GM19239 (cell line): ENCODE results near the gene CRTC3.
"Not testable (repeated sequence)": the region's sequence is repeated elsewhere in the genome, so short reads cannot be mapped to it uniquely, and the experiment has no call there.

Source experiments
- DNase-seq: peaks from one replicate; pipeline ENCODE4 v3.0.0; 2011; ENCODE audit warnings: low spot score; ENCODE audit not compliant: insufficient read length
- FAIRE-seq: peaks from 2 replicates; lab custom pipeline; 2011; peaks lifted over from hg19 to GRCh38; lab: Jason Lieb, UNC

The CRTC3 gene

DNA sequence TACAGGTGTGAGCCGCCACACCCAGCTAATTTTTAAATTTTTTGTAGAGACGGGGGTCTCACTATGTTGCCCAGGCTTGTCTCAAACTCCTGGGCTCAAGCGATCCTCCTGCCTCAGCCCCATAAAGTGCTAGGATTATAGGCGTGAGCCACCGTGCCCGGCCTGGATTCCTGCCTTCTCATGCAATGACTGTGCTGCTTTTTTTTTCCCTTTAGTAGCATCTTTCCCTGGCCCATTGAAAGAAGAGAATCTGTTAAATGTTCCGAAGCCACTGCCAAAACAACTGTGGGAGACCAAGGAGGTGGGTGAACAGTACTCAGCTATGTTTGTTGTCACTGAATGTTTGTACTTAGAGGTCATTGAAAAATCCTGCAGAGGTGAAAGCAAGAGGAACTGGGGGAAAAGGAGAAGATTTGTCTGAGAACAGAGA, 88.0 kb downstream of the CRTC3 start:
- FAIRE-seq (no peak), DNase-seq (no peak)

- no peak for FAIRE-seq
- DNase-seq = no peak
These were observed 88.8 kb downstream of the CRTC3 start for GRCh38 chr15:90618330-90619125.

DNA sequence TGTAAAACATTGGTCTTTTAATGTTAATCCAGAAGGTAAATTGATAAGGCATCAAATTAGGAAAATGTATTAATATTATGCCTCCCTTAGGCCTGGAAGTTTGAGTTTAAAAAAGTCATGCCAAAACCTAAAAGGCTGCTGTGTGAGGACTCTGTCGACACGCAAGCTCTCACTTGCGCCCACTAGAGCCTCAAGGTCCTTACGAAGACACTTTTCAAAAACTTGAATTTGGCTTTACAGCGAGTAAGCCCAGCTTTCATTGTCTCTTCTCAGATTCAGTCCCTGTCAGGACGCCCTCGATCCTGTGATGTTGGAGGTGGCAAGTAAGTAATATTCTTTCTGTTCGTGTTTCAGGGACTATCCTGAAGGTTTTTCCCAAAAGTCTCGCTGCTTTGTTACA, 89.7 kb downstream of the CRTC3 start:
- DNase-seq (no peak), FAIRE-seq (no peak)

- DNase-seq = no peak
- FAIRE-seq = no peak
These were observed 90.2 kb downstream of the CRTC3 start for GRCh38 chr15:90619939-90620338.

- peak; percentile 82 for FAIRE-seq
- peak; percentile 44 for DNase-seq
These were observed 90.8 kb downstream of the CRTC3 start for GRCh38 chr15:90620379-90621067.

DNA sequence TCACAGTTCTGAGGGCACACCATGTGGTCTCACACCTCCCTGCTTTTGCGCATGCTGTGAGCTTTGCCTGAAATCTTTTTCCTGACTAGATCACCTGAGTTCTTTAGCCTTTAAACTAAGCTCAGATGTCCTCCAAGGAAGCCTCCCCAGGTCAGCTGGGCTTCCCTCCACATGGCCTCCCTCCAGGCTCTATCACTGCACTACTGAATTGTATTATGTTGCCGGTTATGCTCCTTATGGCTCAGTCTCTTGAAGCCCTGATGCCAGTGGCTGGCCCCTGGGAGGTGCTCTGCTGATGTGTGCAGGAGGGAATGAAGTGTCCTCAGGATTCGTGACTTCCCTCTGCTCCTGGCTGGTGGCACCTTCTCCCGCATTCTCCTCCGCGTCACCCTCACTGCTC, 94.1 kb downstream of the CRTC3 start:
- DNase-seq = no peak
- FAIRE-seq = no peak

DNA sequence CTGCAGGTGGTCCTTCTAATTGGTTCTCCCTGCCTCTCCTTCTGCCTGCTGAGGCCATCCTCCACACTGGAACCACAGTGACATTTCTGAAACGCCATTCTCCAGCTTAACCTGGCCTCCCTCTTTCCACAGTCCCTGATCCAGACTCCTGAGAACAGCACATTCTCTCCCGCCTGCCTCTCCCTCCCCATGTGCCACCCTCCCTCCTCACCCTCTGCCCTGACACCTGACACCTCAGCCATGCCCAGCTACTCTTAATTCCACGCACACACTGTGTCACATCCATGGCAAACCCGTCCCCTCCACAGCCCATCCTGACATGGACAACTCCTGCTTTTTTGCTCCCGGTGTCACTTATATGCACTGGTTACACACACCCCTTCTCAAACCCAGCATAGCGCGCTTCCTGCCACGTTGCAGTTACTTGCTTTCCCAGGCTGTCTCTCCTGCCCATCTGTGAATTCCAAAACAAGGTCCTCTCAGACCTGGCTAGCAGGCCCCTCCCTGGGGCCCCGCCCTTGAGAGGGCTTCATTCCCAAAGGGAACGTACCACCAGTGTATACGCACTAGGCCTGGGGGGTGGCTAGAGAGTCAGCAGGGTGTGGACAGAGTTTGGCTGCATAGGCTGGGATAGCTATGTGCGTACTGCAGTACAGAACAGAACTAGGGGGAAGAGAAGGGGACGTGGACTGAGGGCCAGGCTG, 94.7 kb downstream of the CRTC3 start:
- FAIRE-seq = no peak
- DNase-seq = no peak

DNA sequence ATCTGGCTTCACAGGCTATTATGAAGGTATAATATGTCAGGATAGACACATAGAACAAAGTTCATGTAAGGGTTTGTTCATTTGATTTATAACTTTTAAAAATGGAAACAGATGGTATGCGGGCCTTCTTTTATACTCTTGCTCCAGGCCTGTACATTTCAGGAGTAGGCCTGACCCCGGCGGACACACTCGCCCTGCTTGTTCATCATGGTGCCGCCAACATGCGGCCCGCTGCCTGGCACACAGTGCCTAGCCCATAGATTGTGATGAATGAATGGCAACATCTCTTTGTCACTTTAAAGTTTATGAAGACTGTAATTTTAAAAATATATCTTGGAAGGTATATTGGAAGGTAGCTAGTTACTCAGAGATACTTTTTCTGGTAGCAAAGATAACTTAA, 95.3 kb downstream of the CRTC3 start:
- FAIRE-seq (no peak), DNase-seq (no peak)

- no peak for DNase-seq
- no peak for FAIRE-seq
These were observed 99.5 kb downstream of the CRTC3 start for GRCh38 chr15:90629217-90629616.

- no peak for DNase-seq
- no peak for FAIRE-seq
These were observed 103.6 kb downstream of the CRTC3 start for GRCh38 chr15:90633360-90633759.

- FAIRE-seq, DNase-seq: not testable (repeated sequence)
These were observed 107.3 kb downstream of the CRTC3 start for GRCh38 chr15:90636993-90637392.

DNA sequence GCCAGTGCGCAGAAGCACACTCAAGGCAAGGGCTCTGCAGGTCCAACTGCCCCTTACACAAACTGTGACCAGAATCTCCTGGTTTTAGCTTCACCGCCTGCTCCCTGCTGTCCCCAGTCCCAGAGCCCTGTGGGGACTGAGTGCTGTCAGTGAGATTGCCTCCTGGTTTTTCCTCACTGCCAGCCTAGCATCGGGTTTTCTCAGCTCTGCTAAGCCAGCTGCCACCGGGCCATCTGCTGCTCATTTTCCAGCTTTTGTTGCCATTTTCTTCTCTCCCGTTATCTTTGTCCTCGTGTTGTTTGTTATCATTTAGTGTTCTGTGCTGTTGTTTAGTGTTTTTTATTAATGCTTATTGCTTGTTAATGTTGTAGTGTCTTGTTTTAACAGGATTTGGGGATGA, 108.0 kb downstream of the CRTC3 start:
- FAIRE-seq = no peak
- no peak for DNase-seq

GRCh38 chr15:90638201-90638691, 108.5 kb downstream of the CRTC3 start:
- no peak for DNase-seq
- FAIRE-seq = no peak

DNA sequence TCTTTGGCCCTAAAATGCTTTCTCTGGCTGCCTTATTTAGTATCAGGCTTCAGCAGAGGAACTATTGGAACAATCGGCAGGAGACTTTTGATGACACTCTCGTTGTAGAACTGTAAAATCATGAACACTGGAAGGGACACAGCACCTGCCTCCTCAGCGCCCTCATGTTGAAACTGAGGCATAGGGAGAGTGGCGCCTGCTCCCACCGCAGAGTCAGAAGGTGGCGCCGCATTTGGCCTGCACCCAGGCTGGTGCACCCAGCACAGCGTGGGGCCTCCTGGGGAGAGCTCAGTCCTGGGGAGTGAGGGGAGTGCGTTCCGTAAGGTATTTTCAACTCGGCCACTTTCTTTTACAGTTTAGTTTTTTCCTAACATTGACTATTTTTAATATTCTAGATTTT, 109.2 kb downstream of the CRTC3 start:
- no peak for DNase-seq
- no peak for FAIRE-seq

DNA sequence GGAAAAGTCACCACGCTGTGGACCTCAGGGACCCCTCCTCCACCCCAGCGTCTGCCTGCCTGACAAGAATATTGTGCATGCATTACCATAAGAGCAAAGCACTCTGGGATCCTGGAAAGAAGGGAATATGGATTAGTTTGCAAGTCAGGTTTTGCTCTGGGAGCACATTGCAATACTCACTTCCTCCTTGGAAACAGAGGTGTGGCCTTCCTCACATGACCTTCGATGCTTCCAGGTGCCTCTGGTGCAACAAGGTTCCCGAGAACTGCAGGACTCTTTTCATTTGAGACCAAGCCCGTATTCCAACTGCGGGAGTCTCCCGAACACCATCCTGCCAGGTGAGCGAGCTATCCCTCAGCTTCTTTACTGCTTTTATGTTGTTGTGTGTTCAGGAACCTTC, 111.1 kb downstream of the CRTC3 start:
- DNase-seq = no peak
- FAIRE-seq = no peak

DNA sequence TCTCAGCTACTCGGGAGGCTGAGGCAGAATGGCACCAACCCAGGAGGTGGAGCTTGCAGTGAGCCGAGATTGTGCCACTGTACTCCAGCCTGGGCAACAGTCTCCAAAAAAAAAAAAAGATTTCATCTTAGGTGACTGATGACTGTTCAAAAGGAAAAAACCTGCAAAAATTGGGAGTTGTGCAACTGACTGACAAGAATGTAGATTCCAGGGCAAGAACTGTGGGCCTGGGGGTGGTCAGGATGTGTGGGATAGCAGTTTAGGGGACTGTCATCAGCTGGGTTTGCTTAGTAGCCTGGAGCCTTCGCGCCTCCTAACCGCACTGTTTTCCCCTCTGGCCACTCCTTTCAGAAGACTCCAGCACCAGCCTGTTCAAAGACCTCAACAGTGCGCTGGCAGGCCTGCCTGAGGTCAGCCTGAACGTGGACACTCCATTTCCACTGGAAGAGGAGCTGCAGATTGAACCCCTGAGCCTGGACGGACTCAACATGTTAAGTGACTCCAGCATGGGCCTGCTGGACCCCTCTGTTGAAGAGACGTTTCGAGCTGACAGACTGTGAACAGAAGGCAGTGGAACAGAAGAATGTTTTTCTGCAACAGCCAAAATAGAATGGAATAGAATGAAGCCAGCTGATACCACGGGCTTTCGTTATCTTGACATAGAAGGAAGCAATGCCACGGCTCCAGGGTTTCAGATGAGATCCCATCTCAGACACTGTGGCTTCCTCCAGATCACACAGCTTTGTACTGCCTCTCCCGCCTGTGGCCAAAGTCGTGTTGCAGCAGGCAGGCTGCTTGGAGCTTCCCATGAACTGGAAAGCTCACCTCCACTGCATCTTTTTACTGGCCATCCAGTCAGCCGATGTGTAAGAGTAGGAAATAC, 112.1 kb downstream of the CRTC3 start:
- FAIRE-seq (no peak), DNase-seq (no peak)

- DNase-seq = no peak
- FAIRE-seq = no peak
These were observed 113.0 kb downstream of the CRTC3 start for GRCh38 chr15:90642464-90643300.

- FAIRE-seq = no peak
- no peak for DNase-seq
These were observed 113.5 kb downstream of the CRTC3 start for GRCh38 chr15:90643301-90643632.

GRCh38 chr15:90644526-90644925, 114.8 kb downstream of the CRTC3 start:
- FAIRE-seq (no peak), DNase-seq (no peak)
